Stimulated activated CD8-positive, alpha-beta memory T cell treated with anti-CD3 and anti-CD28 coated beads, Interleukin-15, amount 100 ng/mL, for 24 hours (primary cell): ENCODE data around the gene LAIR2.
A peak's percentile ranks its signal among the peaks of the same experiment; 100 is the strongest.
"Not testable (repeated sequence)": the region's sequence is repeated elsewhere in the genome, so short reads cannot be mapped to it uniquely, and the experiment has no call there.

ENCODE experiments used
- DNase-seq: peaks from one replicate; pipeline ENCODE4 v3.0.0-alpha.2; 2020; ENCODE audit warnings: low read depth

The LAIR2 gene

GRCh38 chr19:54464630-54465425 lies 37.8 kb upstream of the LAIR2 start:
- peak; percentile 45 for DNase-seq

GRCh38 chr19:54465426-54466109 lies 37.1 kb upstream of the LAIR2 start:
- no peak for DNase-seq

- DNase-seq, result not testable (repeated sequence)
These were observed 36.5 kb upstream of the LAIR2 start for GRCh38 chr19:54466110-54466480.

GRCh38 chr19:54469496-54469934 lies 33.1 kb upstream of the LAIR2 start:
- DNase-seq, result no peak

GRCh38 chr19:54470276-54470887 lies 32.2 kb upstream of the LAIR2 start:
- no peak for DNase-seq

DNA sequence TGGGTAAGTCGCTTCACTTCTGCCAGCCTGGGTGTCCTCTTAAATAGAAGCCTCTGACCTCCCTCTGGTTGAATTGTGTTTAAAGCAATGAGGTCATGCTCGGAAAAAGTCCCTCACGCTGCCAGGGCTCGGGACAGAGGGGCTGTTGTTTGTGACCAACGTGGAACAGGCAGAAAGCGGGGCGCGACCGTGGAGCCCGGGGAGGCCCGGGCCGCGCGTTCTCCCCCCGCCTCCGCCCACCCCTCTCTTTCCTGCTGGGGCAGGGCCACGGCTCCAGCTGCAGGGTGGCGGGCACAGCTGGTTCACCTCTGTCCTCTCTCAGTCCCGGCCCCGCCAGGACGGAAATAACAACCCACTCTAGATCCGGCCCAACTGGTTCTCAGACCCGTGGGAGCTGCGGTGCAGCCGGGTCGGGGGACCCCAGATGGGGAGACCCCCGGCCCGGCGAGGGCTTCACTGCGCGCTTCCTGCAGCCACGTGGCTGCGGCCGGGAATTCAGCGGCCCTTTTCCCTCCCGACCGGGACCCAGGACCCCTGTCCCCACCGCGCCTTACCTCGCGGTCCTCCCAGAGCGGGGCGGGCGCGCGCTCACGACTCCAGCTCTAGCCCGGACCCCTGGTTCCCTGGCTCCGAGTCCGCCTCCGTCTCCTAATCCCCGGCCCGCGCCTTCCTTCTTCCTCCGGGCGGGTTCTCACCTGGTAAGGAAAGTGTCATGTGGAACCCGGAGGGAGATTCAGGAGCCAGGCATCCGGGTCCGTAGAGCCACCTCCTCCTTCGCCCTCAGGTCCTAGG lies 31.4 kb upstream of the LAIR2 start:
- no peak for DNase-seq

DNA sequence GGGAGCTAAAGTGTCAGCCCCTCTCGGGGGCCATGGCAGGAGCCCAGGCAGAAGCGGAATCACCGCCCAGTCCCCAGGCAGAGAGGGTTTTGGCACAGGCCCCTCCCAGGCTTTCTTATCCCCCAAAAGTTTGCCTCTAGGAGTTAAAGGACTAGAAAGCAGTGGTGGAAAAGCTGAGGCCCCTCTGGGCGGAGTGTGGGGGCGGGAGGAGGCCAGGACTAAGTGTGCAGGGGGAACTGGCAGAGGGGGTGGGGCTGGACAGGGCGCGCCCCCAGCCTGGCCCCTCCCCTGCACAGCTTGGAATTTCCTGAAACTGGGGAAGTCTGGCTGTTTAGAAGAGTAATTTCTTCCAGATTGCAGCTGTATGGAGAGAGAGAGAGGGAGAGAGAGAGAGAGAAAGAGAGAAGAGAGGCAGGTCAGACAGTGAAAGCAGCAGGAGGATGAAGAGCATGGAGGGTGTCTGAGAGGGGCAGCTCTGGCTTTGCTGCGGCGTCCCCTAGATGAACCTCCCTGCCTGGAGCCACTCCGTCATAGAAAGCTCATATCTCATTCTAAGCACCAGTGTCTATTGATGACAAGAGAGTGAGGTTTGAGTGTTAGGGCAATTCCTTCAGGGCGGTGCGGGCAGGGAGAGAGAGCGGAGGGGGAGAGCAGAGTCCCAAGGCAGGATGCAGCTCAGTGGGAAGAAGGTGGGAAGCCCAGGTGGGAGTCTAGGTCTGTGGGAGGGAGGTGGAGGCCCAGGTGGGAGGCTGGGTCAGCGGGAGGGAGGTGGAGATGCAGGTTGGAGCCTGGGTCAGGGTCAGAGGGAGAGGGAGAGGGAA lies 29.4 kb upstream of the LAIR2 start, which contains the start of gene CDC42EP5:
Gene CDC42EP5, minus strand, starts transcription at position 226 of the 821 bp plus-strand sequence. CDS start 7,749 bp downstream, outside the sequence.
- DNase-seq, result no peak

- DNase-seq, result no peak
These were observed 28.7 kb upstream of the LAIR2 start for GRCh38 chr19:54473892-54474372.

DNA sequence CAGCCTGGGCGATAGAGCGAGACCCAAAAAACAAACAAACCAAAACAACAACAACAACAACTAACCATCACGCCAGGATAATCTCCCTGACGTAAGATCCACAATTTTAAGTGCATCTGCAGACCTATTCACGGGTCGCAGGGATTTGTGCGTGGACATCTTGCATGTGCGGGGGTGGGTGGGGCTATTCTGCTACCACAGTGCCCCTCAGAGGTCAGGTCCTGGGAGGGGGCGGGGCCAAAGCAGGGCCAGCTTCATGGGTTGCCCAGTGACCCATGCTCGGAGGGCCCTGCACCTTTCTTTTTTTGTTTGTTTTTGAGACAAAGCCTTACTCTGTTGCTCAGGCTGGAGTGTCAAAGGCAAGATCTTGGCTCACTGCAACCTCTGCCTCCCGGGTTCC lies 26.9 kb upstream of the LAIR2 start:
- DNase-seq, result no peak

DNA sequence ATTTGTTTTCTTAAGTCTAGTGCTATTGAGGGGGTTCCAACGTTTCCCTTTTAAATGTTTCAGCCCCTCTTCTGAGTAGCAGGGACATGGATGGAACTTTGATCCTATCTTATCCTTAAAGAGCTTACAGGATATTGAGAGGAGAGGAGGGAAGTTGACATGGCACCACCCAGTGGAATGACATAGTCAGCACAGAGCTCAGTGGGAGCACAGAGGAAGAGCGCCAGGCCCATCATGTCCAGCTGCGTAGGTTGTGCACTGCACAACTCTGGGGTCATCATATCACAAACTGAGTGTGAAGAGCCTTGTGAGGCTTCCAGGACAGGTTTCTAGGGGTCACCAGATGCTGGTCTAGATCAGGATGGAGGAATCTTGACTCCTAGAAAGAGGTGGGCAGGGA lies 25.0 kb upstream of the LAIR2 start:
- no peak for DNase-seq

- DNase-seq, result no peak
These were observed 23.9 kb upstream of the LAIR2 start for GRCh38 chr19:54478677-54479266.

- no peak for DNase-seq
These were observed 22.6 kb upstream of the LAIR2 start for GRCh38 chr19:54480051-54480450.

GRCh38 chr19:54481326-54481930 lies 21.2 kb upstream of the LAIR2 start:
- DNase-seq, result no peak

- no peak for DNase-seq
These were observed 19.7 kb upstream of the LAIR2 start for GRCh38 chr19:54482889-54483288.

- no peak for DNase-seq
These were observed 18.2 kb upstream of the LAIR2 start for GRCh38 chr19:54484451-54484850.

DNA sequence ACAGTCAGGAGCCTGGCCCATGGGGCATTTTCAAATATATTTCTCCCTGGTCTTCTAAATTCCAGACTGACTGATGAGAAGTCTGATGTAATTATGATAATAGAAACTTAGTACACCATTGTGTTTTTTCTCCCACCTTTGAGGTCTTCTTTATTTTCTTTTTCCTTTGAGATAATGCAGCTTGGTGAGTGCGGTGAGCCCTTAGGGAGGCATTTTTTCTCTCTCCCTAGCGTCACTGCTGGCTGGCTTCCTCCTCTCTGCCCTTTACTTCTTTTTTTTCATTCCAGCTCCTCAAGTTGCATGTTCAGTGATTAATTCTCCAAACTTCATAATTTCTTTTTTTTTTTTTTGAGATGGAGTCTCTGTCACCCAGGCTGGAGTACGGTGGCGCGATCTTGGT lies 16.8 kb upstream of the LAIR2 start:
- no peak for DNase-seq

- no peak for DNase-seq
These were observed 13.3 kb upstream of the LAIR2 start for GRCh38 chr19:54489341-54489740.

GRCh38 chr19:54489766-54490165 lies 12.9 kb upstream of the LAIR2 start:
- no peak for DNase-seq

DNA sequence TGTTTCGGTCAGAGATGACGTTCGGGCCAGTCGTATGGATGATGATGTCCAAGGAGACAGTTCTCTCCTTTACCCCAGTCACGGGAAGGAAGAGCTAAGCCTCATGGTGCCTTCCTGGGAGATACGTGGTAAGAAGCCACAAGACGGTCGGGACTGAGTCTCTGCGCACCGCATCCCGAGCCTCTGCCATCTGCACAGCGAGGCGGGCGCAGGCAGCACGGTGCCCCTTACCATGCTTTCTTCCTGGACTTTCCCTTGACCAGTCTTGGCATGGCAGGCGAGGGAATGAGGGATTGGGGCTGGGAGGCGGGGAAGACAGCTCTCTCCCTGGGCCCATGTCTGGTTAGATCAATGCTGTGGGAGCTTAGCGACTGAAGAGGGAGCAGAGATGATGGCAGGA lies 10.1 kb upstream of the LAIR2 start:
- no peak for DNase-seq

GRCh38 chr19:54493056-54493455 lies 9.6 kb upstream of the LAIR2 start:
- DNase-seq, result not testable (repeated sequence)
